HPDE6-E6E7 (cell line): ENCODE results near the gene TIGIT.

Experiments
- DNase-seq: peaks from one replicate; pipeline ENCODE4 v3.0.0; 2011; ENCODE audit warnings: missing footprints; ENCODE audit errors: extremely low spot score

The TIGIT gene

GRCh38 chr3:114310695-114311094 is 16.9 kb downstream of the TIGIT start:
- DNase-seq, result no peak

DNA sequence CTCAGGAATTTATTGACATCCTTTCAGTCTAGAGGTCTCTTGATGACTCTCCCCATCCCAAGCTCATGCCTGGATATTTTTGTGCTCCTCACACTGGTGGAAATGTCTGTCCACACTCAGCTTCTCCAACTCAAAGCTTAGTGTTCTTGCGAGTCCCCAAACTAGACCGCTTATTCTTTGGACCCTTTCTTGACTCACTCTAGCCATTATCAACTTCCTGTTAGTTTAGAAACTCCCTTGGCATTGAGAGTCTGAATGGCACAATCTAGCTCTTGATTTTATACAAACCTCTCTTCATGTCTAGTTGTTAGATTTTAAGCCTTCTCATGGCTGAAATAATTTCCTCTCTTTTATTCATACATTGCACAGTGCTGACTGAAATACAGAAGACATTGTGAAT is 19.6 kb downstream of the TIGIT start:
- DNase-seq, result no peak

DNA sequence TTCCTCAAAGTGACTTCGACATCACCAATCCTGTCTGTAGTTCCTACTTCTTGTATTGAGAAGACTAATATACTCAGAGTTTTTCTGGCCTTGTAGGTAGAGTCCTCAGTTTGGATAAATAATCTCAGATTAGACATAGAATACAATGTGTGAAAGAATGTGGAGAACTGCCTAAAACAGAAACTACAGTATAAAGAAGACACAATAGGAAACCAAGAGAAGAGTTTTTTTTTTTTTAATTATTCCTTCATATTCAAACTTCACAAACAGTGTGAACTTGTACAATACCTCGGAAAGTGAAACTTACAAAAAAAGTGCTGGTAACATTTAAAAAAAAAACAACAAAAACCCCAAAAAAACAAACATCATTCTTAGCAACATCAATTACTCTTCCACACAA is 20.5 kb downstream of the TIGIT start:
- DNase-seq, result no peak

DNA sequence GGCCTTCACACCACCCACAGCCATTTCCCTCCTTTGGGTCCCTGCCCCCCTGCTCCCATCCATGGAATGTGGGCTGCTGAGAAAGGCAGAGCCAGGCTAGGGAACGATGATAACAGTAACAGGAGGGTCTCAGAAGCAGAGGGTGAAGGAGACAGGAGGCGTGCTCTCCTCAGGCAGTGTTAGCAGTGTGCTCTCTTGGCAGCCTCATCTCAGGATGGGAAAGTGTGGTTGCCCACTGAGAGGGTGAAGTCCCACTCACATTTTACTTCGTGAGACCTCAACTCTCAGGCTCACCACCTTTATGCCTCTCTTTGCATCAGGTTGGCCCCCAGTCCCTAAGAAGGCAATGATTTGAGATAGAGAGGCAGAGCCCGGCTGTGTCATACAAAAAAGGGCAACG is 24.5 kb downstream of the TIGIT start:
- no peak for DNase-seq

- DNase-seq, result peak; percentile 81
These were observed 25.6 kb downstream of the TIGIT start for GRCh38 chr3:114319453-114319852.

GRCh38 chr3:114320246-114320645 is 26.4 kb downstream of the TIGIT start:
- DNase-seq, result no peak

DNA sequence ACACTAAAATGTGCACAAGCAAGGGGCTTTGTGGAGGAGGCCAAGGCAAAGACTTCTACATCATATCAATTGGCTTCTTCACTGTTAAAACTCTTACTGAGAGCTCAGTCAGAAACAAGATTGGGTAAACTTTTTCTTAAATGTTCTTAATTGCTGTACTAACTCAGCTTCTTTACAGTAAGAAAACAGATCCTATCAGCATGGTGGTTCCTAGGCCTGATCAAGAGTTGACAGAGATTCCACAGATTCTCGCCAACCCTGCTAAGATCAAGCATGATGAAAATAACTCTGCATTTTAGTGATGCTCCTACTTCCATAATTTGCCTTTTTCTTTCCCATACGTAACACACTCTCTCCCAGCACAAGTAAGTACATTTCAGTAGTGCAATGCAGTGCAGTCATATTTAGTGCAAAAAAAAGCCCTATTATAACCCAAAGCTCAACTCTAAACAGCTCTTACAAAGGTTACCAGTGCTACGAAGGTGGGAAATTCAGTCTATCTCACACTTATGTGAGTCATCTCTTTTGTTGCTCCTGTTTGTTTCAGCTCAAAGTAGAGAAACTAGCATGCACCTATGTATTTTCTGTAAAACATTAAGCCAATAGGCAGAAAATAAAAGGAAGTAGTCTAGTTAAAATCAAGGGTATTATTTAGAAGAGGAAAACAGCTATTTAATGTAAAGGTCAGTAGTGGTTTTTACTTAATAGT is 29.9 kb downstream of the TIGIT start:
- DNase-seq, result no peak

GRCh38 chr3:114327665-114328064 is 33.8 kb downstream of the TIGIT start:
- no peak for DNase-seq

- no peak for DNase-seq
These were observed 34.5 kb downstream of the TIGIT start for GRCh38 chr3:114328345-114328744.

GRCh38 chr3:114329823-114330222 is 36.0 kb downstream of the TIGIT start:
- no peak for DNase-seq

- DNase-seq, result no peak
These were observed 37.2 kb downstream of the TIGIT start for GRCh38 chr3:114331007-114331406.

DNA sequence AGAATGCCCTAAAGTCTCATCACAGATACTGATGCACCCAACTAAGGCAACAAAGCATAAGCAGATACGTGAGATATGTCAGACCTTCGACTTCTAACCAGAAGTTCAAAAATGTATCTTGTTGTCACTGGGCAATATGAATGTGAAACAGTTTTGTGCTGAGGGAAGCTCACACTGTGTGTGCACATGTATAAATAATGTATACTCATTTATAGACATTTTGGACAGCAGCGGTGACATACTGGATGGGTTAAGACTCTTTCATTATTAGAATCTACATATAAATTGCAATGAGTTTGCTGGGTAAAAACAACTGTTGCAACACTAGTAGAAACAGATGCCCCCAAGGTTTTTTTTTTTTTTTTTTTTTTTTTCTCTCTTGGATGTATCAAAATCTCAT is 37.9 kb downstream of the TIGIT start:
- DNase-seq, result no peak

GRCh38 chr3:114332342-114333179 is 38.7 kb downstream of the TIGIT start:
- DNase-seq, result no peak

DNA sequence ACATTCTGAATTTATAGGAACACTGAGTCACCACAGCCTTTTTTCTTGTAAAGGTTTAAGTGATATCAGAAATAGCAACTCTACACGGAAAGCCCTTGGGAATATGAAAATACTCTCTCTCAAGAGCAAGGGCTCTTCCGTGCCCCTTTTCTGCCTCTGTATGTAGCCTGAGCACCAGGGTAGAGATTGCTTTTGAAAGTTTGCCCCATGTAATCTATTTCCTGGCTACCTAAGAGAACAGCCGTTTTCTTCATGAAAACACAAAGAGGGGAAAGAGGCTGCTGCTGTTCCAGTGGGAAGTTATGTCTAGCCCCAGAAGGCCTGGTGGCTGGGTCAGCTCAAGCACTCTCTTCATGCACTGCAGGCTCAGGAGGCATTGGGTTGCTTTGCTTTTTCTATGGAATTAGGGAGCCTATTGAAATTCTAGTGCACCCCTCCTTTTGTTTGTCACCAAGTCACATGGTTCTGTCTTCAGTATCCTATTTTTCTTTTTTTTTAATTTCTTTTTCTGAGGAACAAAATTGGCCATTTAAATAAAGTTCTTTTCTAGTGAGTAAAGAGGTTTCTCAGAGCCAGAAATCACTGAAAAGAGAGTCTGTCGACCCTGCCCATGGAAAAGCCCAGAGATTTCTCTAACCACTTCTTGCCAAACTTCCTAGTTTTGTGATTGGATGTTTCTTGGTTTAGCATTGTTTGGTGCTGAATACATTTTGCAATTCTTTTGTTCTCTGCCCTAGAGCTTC is 39.5 kb downstream of the TIGIT start:
- no peak for DNase-seq

- DNase-seq, result no peak
These were observed 40.1 kb downstream of the TIGIT start for GRCh38 chr3:114333923-114334240.

- no peak for DNase-seq
These were observed 42.4 kb downstream of the TIGIT start for GRCh38 chr3:114336122-114336697.

DNA sequence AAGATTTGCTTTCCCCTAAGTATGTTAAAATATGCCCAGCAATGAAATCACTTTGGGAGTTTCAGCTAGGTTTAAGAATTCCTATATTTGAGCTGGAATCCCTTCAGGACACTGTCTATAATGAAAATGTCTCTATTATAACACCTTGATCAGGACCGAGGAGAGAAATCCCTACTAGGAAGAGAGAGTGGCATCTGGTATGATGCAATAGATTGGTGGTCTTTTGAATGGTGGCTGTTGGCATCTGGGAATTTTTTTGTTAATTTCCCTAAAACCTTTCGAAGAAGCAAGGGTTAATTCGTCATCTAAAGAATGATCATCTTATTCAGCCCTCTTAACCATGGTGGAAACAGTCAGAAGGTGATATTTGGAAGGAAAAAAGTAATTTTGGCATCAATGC is 43.0 kb downstream of the TIGIT start:
- DNase-seq, result no peak

- DNase-seq, result no peak
These were observed 45.0 kb downstream of the TIGIT start for GRCh38 chr3:114338651-114339357.

GRCh38 chr3:114344492-114344891 is 50.7 kb downstream of the TIGIT start:
- DNase-seq, result no peak

GRCh38 chr3:114350271-114350670 is 56.4 kb downstream of the TIGIT start:
- DNase-seq, result no peak

- DNase-seq, result no peak
These were observed 56.9 kb downstream of the TIGIT start for GRCh38 chr3:114350690-114351089.
